Activated CD8-positive, alpha-beta T cell treated with anti-CD3 and anti-CD28 coated beads for 36 hours (primary cell): Measurements from ENCODE around the gene MSANTD1. TPM values are rescaled to one million over a fixed set of nuclear protein-coding genes. Genes with fewer than 3 reads are reported as not detected.

ENCODE experiments used
- ATAC-seq: fragments of 200-7000 bp; cut with Tn5 transposase; one replicate; pipeline ENCODE4 v1.10.0; 2021; ENCODE audit warnings: mild to moderate bottlenecking, moderate library complexity
- CTCF ChIA-PET: fragments of 350-600 bp; sonication (Branson Sonifier 250); formaldehyde crosslinking; loops from one replicate; lab custom pipeline; 2021; ENCODE audit warnings: antibody characterized with exemption; lab: Charles Lee
- POLR2A ChIA-PET: fragments of 350-600 bp; sonication (Branson Sonifier 250); formaldehyde crosslinking; loops from one replicate; lab custom pipeline; 2021; ENCODE audit warnings: antibody characterized with exemption; lab: Charles Lee
- DNase-seq: peaks from one replicate; pipeline ENCODE4 v3.0.0-alpha.2; 2020
- H3K27ac Mint-ChIP-seq: one replicate; pipeline ENCODE4 v1.8.0; 2021; ENCODE audit warnings: mild to moderate bottlenecking, mixed read lengths
- H3K27me3 Mint-ChIP-seq: one replicate; pipeline ENCODE4 v1.8.0; 2021; ENCODE audit warnings: mixed read lengths
- H3K36me3 Mint-ChIP-seq: one replicate; pipeline ENCODE4 v1.8.0; 2021; ENCODE audit warnings: low read depth, mixed read lengths
- H3K4me1 Mint-ChIP-seq: one replicate; pipeline ENCODE4 v1.8.0; 2021; ENCODE audit warnings: low read depth, mixed read lengths
- H3K4me3 Mint-ChIP-seq: one replicate; pipeline ENCODE4 v1.8.0; 2021; ENCODE audit warnings: mild to moderate bottlenecking, moderate library complexity, mixed read lengths
- H3K9me3 Mint-ChIP-seq: one replicate; pipeline ENCODE4 v1.8.0; 2021; ENCODE audit warnings: mixed read lengths
- CTCF ChIP-seq: fragments of 200-600 bp; IDR thresholded peaks from one replicate; pipeline ENCODE4 v1.8.0; 2022; ENCODE audit warnings: antibody characterized with exemption, mild to moderate bottlenecking
- intact Hi-C: fragments of 100-400 bp; cut with micrococcal nuclease; formaldehyde crosslinking; loops from one replicate; pipeline ENCODE4 v1.10.0; 2022
- total RNA-seq, 2 experiments: library from RNA; stranded (reverse); gene quantifications; one replicate each; pipeline ENCODE4 v1.2.3, GENCODE V29; 2021

Gene MSANTD1
- total RNA-seq, 2 experiments from 2014 or later, result 0.43 TPM

DNA sequence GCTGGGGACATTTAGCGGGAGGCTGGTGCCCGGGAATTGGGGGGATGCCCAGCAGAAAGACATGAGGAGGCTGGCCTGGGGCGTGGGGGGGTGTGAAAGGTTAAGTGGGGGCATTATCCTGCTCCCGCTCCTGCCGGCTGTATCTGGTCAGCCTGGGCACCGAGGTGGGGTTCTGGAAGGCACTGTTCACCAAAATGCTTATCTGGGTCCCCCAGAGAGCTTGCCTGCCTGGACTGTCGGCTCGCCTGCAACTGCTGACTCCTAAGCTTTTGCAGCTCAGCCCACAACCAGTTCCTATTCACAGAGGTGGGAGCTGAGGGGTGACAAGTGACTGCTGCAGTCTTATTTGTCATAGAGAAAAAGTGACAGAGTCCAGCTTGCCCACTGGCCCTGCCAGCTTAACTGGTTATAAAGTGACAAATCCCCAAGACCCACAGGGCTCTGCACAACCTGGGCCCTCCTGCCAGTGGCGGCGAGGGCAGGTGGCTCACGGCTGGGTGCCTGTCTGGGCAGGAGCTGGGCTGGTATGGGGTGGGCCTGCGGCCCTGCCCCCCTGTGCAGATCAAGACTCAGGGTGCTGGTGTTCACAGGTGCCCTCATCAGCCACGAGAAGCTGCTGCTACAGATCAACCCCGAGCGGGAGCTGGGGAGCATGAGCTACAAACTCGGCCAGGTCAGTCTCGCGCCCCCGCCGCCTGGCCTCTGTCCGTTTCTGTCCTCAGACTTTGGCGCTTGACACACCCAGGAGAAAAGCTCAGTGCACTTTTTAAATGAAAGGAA is 23.7 kb upstream of the MSANTD1 start:
- TF ChIP-seq CTCF, result no peak
- no peak for DNase-seq
- POLR2A ChIA-PET, result no interaction called here
- no peak for ATAC-seq
- Mint-ChIP-seq H3K4me1 (no peaks in the 10 kb centered on the region), H3K36me3 (peaks cover 23% of the 10 kb centered on the region), H3K27me3 (no peaks in the 10 kb centered on the region), H3K4me3 (no peak overlapping the region), H3K27ac (no peak overlapping the region), H3K9me3 (no peaks in the 10 kb centered on the region)
- CTCF ChIA-PET, result interaction anchor here (1.3 to 1.6 kb wide), 2 partner anchors 32 to 80 kb away, joined by 3 to 4 read pairs; no protein-coding TSS in a partner anchor
- intact Hi-C loops, result no loop called here

DNA sequence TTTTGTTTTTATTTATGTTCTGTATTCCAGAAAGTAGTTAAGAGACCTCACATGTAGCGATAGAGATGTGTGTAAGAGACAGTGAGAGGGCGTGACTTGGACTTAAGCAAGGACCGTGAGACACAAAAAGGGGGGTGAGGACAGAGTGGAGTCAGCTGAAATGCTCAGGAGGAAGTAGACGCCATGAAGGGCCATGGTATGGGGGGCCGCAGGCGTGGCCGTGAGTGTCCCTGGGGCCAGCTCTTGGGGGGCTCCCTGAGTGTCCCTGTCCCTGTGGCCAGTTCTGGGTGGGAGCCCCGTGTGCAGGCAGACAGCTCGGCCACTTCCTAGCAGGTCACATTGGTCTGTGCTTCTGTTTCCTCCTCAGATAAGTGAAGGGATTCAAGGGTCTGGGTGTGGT is 23.0 kb upstream of the MSANTD1 start:
- Mint-ChIP-seq H3K4me1 (no peaks in the 10 kb centered on the region), H3K4me3 (no peak overlapping the region), H3K27me3 (no peaks in the 10 kb centered on the region), H3K36me3 (peaks cover 30% of the 10 kb centered on the region), H3K9me3 (no peaks in the 10 kb centered on the region), H3K27ac (no peak overlapping the region)
- no peak for TF ChIP-seq CTCF
- intact Hi-C loops, result no loop called here
- ATAC-seq, result no peak
- no peak for DNase-seq
- POLR2A ChIA-PET, result no interaction called here
- CTCF ChIA-PET, result interaction anchor here (1.3 kb wide), 1 partner anchor 81 kb away, joined by 3 read pairs; no protein-coding TSS in a partner anchor

- ATAC-seq (no peak), DNase-seq (no peak)
- TF ChIP-seq CTCF, result no peak
- ChIA-PET CTCF (interaction anchor here (1.3 kb wide), 1 partner anchor 81 kb away, joined by 3 read pairs; no protein-coding TSS in a partner anchor), POLR2A (no interaction called here)
- Mint-ChIP-seq H3K9me3 (no peaks in the 10 kb centered on the region), H3K36me3 (peaks cover 31% of the 10 kb centered on the region), H3K4me3 (no peak overlapping the region), H3K4me1 (no peaks in the 10 kb centered on the region), H3K27ac (no peak overlapping the region), H3K27me3 (no peaks in the 10 kb centered on the region)
- intact Hi-C loops, result no loop called here
These were observed 22.5 kb upstream of the MSANTD1 start for GRCh38 chr4:3226467-3226866.

- ChIA-PET POLR2A (no interaction called here), CTCF (no interaction called here)
- TF ChIP-seq CTCF, result no peak
- Mint-ChIP-seq H3K36me3 (peaks cover 34% of the 10 kb centered on the region), H3K27me3 (no peaks in the 10 kb centered on the region), H3K4me1 (no peaks in the 10 kb centered on the region), H3K4me3 (no peak overlapping the region), H3K9me3 (no peaks in the 10 kb centered on the region), H3K27ac (no peak overlapping the region)
- DNase-seq (no peak), ATAC-seq (no peak)
- intact Hi-C loops, result no loop called here
These were observed 22.0 kb upstream of the MSANTD1 start for GRCh38 chr4:3226944-3227343.
